Breast epithelium (tissue), 3 donors: Measurements from ENCODE around the gene GPR27.

ENCODE experiments used
- POLR2A ChIP-seq: fragments of 450-650 bp; IDR thresholded peaks from one replicate; pipeline ENCODE4 v1.6.1; 2016; ENCODE audit warnings: antibody characterized with exemption, mild to moderate bottlenecking, moderate library complexity
- TF ChIP-seq, protein P1 (sequence below), 3 donors: fragments of 450-650 bp; IDR thresholded peaks; one replicate each; pipeline ENCODE4 v1.5.1; 2016 to 2017; ENCODE audit warnings: antibody characterized with exemption in 3 of 3, mild to moderate bottlenecking in 3 of 3, moderate library complexity in 3 of 3

DNA sequence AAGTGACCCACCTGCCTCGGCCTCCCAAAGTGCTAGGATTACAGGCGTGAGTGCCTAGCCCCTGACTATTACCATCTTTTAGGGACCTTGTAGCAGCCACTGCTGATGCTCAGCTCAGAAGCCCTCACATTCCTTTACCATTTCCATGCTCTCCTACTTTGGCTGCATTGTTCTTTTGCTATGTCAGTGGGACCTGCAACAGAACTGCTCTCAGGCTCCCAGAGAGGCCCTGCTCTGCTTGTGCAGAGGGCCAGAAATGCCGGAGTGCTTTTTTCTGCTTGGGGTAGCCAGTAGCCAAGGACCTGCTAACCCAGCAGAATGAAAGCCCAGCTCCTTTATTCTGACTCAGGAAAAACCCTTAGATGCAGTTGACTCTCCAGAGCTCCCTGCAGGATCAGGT, 49.6 kb downstream of the GPR27 start:
- TF ChIP-seq, protein P1, sequence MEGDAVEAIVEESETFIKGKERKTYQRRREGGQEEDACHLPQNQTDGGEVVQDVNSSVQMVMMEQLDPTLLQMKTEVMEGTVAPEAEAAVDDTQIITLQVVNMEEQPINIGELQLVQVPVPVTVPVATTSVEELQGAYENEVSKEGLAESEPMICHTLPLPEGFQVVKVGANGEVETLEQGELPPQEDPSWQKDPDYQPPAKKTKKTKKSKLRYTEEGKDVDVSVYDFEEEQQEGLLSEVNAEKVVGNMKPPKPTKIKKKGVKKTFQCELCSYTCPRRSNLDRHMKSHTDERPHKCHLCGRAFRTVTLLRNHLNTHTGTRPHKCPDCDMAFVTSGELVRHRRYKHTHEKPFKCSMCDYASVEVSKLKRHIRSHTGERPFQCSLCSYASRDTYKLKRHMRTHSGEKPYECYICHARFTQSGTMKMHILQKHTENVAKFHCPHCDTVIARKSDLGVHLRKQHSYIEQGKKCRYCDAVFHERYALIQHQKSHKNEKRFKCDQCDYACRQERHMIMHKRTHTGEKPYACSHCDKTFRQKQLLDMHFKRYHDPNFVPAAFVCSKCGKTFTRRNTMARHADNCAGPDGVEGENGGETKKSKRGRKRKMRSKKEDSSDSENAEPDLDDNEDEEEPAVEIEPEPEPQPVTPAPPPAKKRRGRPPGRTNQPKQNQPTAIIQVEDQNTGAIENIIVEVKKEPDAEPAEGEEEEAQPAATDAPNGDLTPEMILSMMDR (IDR thresholded peaks at IDR 0.05) = no peak
- no peak for TF ChIP-seq POLR2A
